Measurements from ENCODE around the gene TRMT112. TPM values are rescaled to one million over a fixed set of nuclear protein-coding genes. Genes with fewer than 3 reads are reported as not detected.

TRMT112 gene
- polyA plus RNA-seq, 2 of the 4 experiments (the other 2 are of a cell fraction) = 363 to 440 TPM

- POLR2A ChIA-PET = no interaction called here
- TF ChIP-seq HES2 (IDR thresholded peaks at IDR 0.05) (no peak), CBX8 (IDR thresholded peaks at IDR 0.05) (no peak), NPAS2 (CRISPR knock-in tag; IDR thresholded peaks at IDR 0.05; ENCODE audit: borderline replicate concordance) (no peak), JUN (IDR thresholded peaks at IDR 0.05) (no peak), GATA3 (IDR thresholded peaks at IDR 0.05; ENCODE audit: borderline replicate concordance) (no peak)
- no peak overlapping the region for H3K4me3 ChIP-seq
- 91% methylated on average over 4 of the region's 4 CpGs for WGBS (ENCODE audit: missing lambda C conversion rate)
- H3K9me3 ChIP-seq = no peaks in the 10 kb centered on the region
- CTCF ChIA-PET = interaction anchor here (0.7 to 4.3 kb wide), 5 partner anchors 9 to 284 kb away, joined by 3 to 23 read pairs (median 4); no protein-coding TSS in a partner anchor
- DNase-seq (ENCODE audit: low read depth in 1 of 2, low spot score in 1 of 2) (no peak), ATAC-seq (no peak), FAIRE-seq (no peak)
- no peak overlapping the region for H3K27ac ChIP-seq
- H3K4me1 ChIP-seq = peaks cover 4% of the 10 kb centered on the region
- H3K4me2 ChIP-seq = no peak overlapping the region
Observed at GRCh38 chr11:64364911-64365310, 47.6 kb upstream of the TRMT112 start.

- POLR2A ChIA-PET = interaction anchor here (1.4 kb wide), 1 partner anchor 9 kb away, joined by 4 read pairs; no protein-coding TSS in a partner anchor
- Histone ChIP-seq H3K4me1 (peaks cover 8% of the 10 kb centered on the region), H3K9me3 (no peaks in the 10 kb centered on the region), H3K4me3 (no peak overlapping the region), H3K4me2 (no peak overlapping the region), H3K27ac (no peak overlapping the region)
- 93% methylated on average over 6 of the region's 6 CpGs for WGBS (ENCODE audit: missing lambda C conversion rate)
- no peak for TF ChIP-seq NFE2L2 (conservative IDR thresholded peaks at IDR 0.05; ENCODE audit: low read length)
- TF ChIP-seq FOSL2 (IDR thresholded peaks at IDR 0.05) = no peak
- TF ChIP-seq FOSL2 (CRISPR knock-in tag; IDR thresholded peaks at IDR 0.05) = no peak
- DNase-seq (ENCODE audit: low read depth in 1 of 2, low spot score in 1 of 2) (no peak), ATAC-seq (no peak), FAIRE-seq (no peak)
- CTCF ChIA-PET = interaction anchor here (0.7 to 4.3 kb wide), 5 partner anchors 9 to 284 kb away, joined by 3 to 23 read pairs (median 4); no protein-coding TSS in a partner anchor
Observed at GRCh38 chr11:64364435-64364834, 47.1 kb upstream of the TRMT112 start.

GRCh38 chr11:64362339-64362738 lies 45.0 kb upstream of the TRMT112 start:
- POLR2A ChIA-PET = no interaction called here
- CTCF ChIA-PET = interaction anchor here (1.2 kb wide), 1 partner anchor 290 kb away, joined by 3 read pairs; no protein-coding TSS in a partner anchor
- TF ChIP-seq KDM5A (IDR thresholded peaks at IDR 0.05) (no peak), CHD2 (IDR thresholded peaks at IDR 0.05; ENCODE audit: low read length, partially characterized antibody) (no peak), TP53 (CRISPR knock-in tag; IDR thresholded peaks at IDR 0.05) (no peak), JUNB (IDR thresholded peaks at IDR 0.05) (no peak), CEBPB (IDR thresholded peaks at IDR 0.05) (no peak), JUN (IDR thresholded peaks at IDR 0.05) (no peak), ZFP36 (IDR thresholded peaks at IDR 0.05; ENCODE audit: borderline replicate concordance, partially characterized antibody) (no peak), ATOH8 (CRISPR knock-in tag; IDR thresholded peaks at IDR 0.05; ENCODE audit: low read depth) (no peak), HEYL (CRISPR knock-in tag; IDR thresholded peaks at IDR 0.05) (no peak), CTCF (IDR thresholded peaks at IDR 0.05) (no peak), HOXB5 (CRISPR knock-in tag; IDR thresholded peaks at IDR 0.05) (no peak), POLR2A (IDR thresholded peaks at IDR 0.05; ENCODE audit: low read length) (no peak), RNF2 (IDR thresholded peaks at IDR 0.05; ENCODE audit: borderline replicate concordance, low read depth) (no peak), EHF (CRISPR knock-in tag; IDR thresholded peaks at IDR 0.05) (no peak), ZNF302 (CRISPR knock-in tag; IDR thresholded peaks at IDR 0.05) (no peak), ELK1 (IDR thresholded peaks at IDR 0.05; ENCODE audit: low read depth, low read length) (no peak)
- ATAC-seq (no peak), DNase-seq (ENCODE audit: low read depth in 1 of 2, low spot score in 1 of 2) (no peak), FAIRE-seq (no peak)
- peaks cover 21% of the 10 kb centered on the region for H3K4me1 ChIP-seq
- no peak overlapping the region for H3K4me2 ChIP-seq
- H3K4me3 ChIP-seq = no peak overlapping the region
- WGBS (ENCODE audit: missing lambda C conversion rate) = 94% methylated on average over 10 of the region's 10 CpGs
- no peaks in the 10 kb centered on the region for H3K9me3 ChIP-seq
- H3K27ac ChIP-seq = no peak overlapping the region

All from A549 (cell line).